Epithelial cell of proximal tubule (primary cell): Measurements from ENCODE around the gene SINHCAF. TPM values are rescaled to one million over a fixed set of nuclear protein-coding genes. Genes with fewer than 3 reads are reported as not detected.

ENCODE experiments used
- DNase-seq: peaks from one replicate; pipeline ENCODE4 v3.0.0-alpha.2; 2011; ENCODE audit warnings: low read depth
- H3K4me3 ChIP-seq: 2 replicates; pipeline ENCODE4 v1.5.1; 2011; ENCODE audit warnings: low read depth, mild to moderate bottlenecking, low read length
- total RNA-seq: library from RNA; depleted of rRNA; stranded (reverse); fragments of >200 nt; gene quantifications from 2 replicates; pipeline ENCODE4 v1.2.3, GENCODE V29; 2015
- TF ChIP-seq, protein P1 (sequence below): conservative IDR thresholded peaks from 2 replicates; pipeline ENCODE4 v1.5.1; 2012; ENCODE audit warnings: low read depth, mild to moderate bottlenecking, low read length

The SINHCAF gene
- total RNA-seq, 1 donor from 2014 or later = 93.5 TPM

DNA sequence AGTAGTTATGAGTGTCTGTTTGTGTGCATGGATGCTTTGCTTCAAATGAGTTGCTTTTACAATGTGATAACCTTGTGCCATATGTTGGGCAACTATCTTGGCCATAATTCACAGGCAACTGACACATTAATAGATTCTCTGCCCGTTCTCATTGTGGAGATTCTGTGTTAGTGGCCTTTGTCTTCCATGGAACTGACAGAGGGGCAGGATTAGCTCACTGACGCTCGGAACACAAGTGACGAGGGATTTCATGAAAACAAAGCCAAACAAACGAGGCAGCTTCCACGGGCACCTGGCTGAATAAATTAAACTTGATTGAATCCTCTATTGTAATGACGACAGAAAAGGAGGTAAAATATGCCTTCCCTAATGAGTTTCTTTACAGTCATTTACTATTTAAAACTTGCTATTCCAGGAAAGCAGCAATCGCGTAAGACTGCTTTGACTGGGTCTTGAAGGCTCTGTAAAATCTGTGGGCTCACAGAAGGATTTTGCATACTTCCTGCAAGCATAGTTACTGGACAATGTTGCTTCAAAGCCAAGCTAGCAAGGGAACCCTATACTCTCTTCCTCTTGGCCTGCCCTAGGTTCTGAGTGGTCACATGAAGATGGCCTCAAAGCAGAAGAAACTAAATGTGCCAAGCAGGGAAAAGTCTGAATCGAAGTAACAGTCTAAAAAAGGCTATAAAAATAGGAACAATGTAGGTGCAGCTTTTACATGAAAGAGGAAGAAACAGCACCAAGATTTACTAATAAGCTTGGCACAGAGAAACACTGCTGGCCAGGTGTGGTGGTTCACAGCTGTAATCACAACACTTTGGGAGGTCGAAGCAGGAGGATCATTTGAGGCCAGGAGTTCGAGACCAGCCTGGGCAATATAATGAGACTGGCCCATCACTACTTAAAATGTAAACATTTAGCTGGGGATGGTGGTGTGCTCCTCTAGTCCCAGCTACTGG is 28.1 kb upstream of the SINHCAF start:
- DNase-seq = no peak
- H3K4me3 ChIP-seq = no peak overlapping the region
- TF ChIP-seq, protein P1, sequence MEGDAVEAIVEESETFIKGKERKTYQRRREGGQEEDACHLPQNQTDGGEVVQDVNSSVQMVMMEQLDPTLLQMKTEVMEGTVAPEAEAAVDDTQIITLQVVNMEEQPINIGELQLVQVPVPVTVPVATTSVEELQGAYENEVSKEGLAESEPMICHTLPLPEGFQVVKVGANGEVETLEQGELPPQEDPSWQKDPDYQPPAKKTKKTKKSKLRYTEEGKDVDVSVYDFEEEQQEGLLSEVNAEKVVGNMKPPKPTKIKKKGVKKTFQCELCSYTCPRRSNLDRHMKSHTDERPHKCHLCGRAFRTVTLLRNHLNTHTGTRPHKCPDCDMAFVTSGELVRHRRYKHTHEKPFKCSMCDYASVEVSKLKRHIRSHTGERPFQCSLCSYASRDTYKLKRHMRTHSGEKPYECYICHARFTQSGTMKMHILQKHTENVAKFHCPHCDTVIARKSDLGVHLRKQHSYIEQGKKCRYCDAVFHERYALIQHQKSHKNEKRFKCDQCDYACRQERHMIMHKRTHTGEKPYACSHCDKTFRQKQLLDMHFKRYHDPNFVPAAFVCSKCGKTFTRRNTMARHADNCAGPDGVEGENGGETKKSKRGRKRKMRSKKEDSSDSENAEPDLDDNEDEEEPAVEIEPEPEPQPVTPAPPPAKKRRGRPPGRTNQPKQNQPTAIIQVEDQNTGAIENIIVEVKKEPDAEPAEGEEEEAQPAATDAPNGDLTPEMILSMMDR = no peak

DNA sequence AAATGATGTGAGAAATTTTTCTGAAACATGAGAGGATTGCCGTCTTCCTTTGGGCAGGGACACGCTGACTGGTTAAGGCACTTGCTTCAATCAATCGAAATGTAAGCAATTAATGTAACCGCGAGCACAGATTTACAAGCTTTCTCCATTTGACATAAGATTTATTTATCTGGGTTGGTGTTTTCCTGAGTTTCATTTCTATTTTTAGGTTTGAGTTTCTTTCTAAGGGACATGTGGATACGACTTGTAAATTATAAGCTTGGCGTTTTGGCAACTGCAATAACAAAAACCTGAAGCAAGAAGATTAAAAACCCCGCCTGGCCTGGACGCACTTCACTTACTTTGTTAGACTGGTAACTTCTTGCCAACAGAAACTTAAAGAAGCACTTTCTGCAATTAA is 20.3 kb upstream of the SINHCAF start:
- no peak overlapping the region for H3K4me3 ChIP-seq
- DNase-seq = no peak
- TF ChIP-seq, protein P1 = no peak

DNA sequence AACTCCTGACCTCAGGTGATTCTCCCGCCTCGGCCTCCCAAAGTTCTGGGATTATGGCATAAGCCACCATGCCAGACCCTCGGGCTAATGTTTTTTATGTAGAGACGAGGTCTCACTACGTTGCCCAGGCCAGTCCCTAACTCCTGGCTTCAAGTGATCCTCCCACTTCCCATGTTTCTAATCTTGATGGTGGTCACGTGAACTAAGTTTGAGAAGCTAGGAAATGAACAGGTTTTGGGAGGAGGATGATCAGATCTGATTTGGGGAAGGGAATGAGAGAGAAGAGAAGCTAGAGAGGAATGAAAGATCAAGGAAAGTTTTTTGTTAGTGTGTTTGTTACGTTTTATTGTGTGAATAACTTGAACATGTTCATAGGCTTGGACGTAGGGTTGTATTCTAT is 17.2 kb upstream of the SINHCAF start:
- no peak for DNase-seq
- H3K4me3 ChIP-seq = no peak overlapping the region
- TF ChIP-seq, protein P1 = no peak

DNA sequence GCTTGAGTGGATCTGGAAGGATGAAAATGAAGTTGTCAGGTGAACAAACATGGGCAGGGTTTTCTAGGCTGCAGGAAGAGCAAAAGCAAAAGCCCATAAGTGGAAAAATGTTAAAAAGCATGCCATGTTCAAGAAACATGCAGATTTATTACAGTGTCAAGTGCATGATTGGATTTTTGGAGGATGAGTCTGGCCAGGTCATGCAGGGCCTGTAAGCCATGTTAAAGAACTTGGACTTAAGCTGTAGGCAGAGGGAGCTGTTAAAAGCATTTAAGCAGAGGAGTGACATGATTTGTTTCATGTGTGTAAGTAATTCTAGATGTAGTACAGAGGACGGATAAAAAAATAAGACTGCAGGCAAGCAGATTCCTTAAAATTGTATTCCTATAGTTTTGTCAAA is 16.3 kb upstream of the SINHCAF start:
- no peak for DNase-seq
- TF ChIP-seq, protein P1 = no peak
- no peak overlapping the region for H3K4me3 ChIP-seq

DNA sequence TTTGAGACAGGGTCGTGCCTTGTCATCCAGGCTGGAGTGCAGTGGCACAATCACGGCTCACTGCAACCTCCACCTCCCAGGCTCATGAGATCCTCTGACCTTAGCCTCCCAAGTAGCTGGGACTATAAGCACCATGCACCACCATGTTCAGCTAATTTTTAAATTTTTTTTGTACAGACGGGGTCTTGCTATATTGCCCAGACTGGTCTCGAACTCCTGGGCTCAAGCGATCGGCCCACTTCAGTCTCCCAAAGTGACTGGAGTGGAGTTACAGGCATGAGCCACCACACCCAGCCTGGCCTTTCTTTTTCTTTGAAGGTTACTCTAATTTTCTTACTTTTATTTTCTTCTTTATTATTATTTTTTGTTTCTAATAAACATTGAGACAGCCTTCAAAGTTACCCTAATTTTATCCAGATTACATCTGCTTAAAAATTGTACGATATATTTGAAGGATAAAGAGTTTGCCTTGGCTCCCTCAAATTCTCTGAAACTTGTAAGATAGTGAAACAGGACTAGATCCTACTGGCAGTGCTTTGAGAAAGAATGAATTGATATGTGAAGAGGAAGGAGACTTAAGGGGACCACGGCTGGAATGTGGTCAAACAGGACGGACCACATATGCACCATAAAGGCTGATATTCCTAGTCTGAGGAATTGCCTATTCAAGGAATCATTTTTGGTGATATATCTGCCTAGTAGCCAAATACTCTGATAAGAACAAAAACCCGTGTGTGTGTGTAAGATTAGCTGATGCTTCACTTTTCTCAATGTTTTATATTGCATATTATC is 14.1 kb upstream of the SINHCAF start:
- TF ChIP-seq, protein P1 = no peak

DNA sequence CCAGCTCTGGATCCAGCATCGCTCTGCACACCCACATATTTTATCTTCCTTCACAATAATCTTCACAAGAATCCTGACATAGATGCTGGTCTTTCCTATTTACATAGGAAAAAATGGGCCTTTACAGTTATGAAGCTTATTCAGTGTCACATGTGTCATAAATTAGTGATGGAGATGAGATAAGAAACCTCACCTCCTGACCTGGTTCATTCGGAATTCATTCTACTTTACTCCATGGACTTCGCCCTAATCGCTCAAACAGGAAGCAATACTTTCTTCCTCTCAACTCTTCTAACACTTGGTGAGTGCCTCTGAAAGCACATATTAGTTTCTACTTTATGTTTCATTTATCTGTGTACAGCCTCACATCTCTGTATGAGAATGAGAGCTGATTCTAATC is 12.0 kb upstream of the SINHCAF start:
- no peak for DNase-seq
- TF ChIP-seq, protein P1 = no peak
- no peak overlapping the region for H3K4me3 ChIP-seq

More for the DNA sequence above, 14.1 kb upstream of the SINHCAF start:
- no peak for DNase-seq
- H3K4me3 ChIP-seq = no peak overlapping the region
